H1 (cell line): ENCODE data around the gene IWS1. TPM values are rescaled to one million over a fixed set of nuclear protein-coding genes. Genes with fewer than 3 reads are reported as not detected.

ENCODE experiments used
- CTCF ChIA-PET: fragments of 300-600 bp; sonication (Branson Sonifier 250); formaldehyde crosslinking; loops from one replicate; lab custom pipeline; 2021; ENCODE audit not compliant: partially characterized antibody; lab: Charles Lee
- POLR2A ChIA-PET: fragments of 300-600 bp; sonication (Branson Sonifier 250); formaldehyde crosslinking; loops from one replicate; lab custom pipeline; 2021; ENCODE audit warnings: inconsistent platforms; ENCODE audit not compliant: partially characterized antibody; lab: Charles Lee
- DNase-seq, 2 experiments: peaks; one replicate each; pipeline versions ENCODE4 v3.0.0 to v3.0.0-alpha.2; 2010 to 2022; ENCODE audit warnings: low spot score in 2 of 2, low read depth in 1 of 2, mixed read lengths in 1 of 2
- FAIRE-seq: peaks from 2 replicates; lab custom pipeline; 2011; peaks lifted over from hg19 to GRCh38; lab: Jason Lieb, UNC
- H2AFZ ChIP-seq: 2 replicates; pipeline ENCODE4 v1.8.1; 2012; ENCODE audit warnings: low read length, inconsistent platforms
- H2AK5ac ChIP-seq: 2 replicates; pipeline ENCODE4 v1.6.1; 2013; ENCODE audit warnings: low read depth, low read length
- H2BK120ac ChIP-seq: replicated peaks from 2 replicates; pipeline ENCODE3; 2013; ENCODE audit warnings: low read depth, low read length, inconsistent platforms
- H2BK12ac ChIP-seq: 2 replicates; pipeline ENCODE4 v1.6.1; 2013; ENCODE audit warnings: low read depth, low read length
- H2BK15ac ChIP-seq: 2 replicates; pipeline ENCODE4 v1.6.1; 2013; ENCODE audit warnings: low read length
- H2BK20ac ChIP-seq: 2 replicates; pipeline ENCODE4 v1.6.1; 2013; ENCODE audit warnings: low read length
- H2BK5ac ChIP-seq: 2 replicates; pipeline ENCODE4 v1.6.1; 2013; ENCODE audit warnings: low read depth, low read length
- H3K14ac ChIP-seq: 2 replicates; pipeline ENCODE4 v1.6.1; 2013; ENCODE audit warnings: inconsistent platforms; ENCODE audit not compliant: insufficient read length
- H3K18ac ChIP-seq: 2 replicates; pipeline ENCODE4 v1.6.1; 2013; ENCODE audit warnings: low read length; ENCODE audit errors: extremely low read depth
- H3K23ac ChIP-seq: 2 replicates; pipeline ENCODE4 v1.6.1; 2013; ENCODE audit warnings: inconsistent platforms; ENCODE audit not compliant: insufficient read length
- H3K23me2 ChIP-seq: 2 replicates; pipeline ENCODE4 v1.6.1; 2013; ENCODE audit warnings: low read depth, low read length
- H3K27ac ChIP-seq: 2 replicates; pipeline ENCODE4 v1.6.1; 2011; ENCODE audit warnings: low read depth, low read length, inconsistent platforms
- H3K27me3 ChIP-seq, 4 experiments: replicated peaks in 1 of 4; 1 replicate in 1 of 4; 2 replicates in 3 of 4; pipeline versions ENCODE4 v1.6.1 to v1.8.1; 2011 to 2013; ENCODE audit warnings: low read length in 3 of 4, mild to moderate bottlenecking in 3 of 4, inconsistent platforms in 2 of 4, mixed read lengths in 2 of 4, moderate library complexity in 1 of 4; ENCODE audit not compliant: control insufficient read depth in 3 of 4, insufficient read depth in 3 of 4; ENCODE audit errors: extremely low read depth in 1 of 4
- H3K36me3 ChIP-seq, 4 experiments: 2 replicates each; pipeline versions ENCODE4 v1.6.1 to v1.8.1; 2011 to 2013; ENCODE audit warnings: mild to moderate bottlenecking in 4 of 4, low read length in 3 of 4, moderate library complexity in 2 of 4, control low read depth in 1 of 4, inconsistent platforms in 1 of 4; ENCODE audit not compliant: insufficient read depth in 4 of 4, control insufficient read depth in 2 of 4
- H3K4ac ChIP-seq: replicated peaks from 2 replicates; pipeline ENCODE3; 2013; ENCODE audit warnings: low read length, low read depth, mixed read lengths, inconsistent platforms; ENCODE audit not compliant: insufficient read length
- H3K4me1 ChIP-seq, 4 experiments: replicated peaks in 1 of 4; 1 replicate in 1 of 4; 2 replicates in 3 of 4; pipeline versions ENCODE4 v1.6.1 to v1.8.1; 2011 to 2013; ENCODE audit warnings: low read length in 3 of 4, inconsistent platforms in 2 of 4, mixed read lengths in 1 of 4; ENCODE audit not compliant: insufficient read depth in 4 of 4, control insufficient read depth in 3 of 4
- H3K4me2 ChIP-seq, 2 experiments: 2 replicates each; pipeline versions ENCODE4 v1.6.1 to v1.8.1; 2011 to 2013; ENCODE audit warnings: low read depth in 2 of 2, low read length in 2 of 2, control low read depth in 1 of 2, inconsistent platforms in 1 of 2, mild to moderate bottlenecking in 1 of 2; ENCODE audit not compliant: insufficient read depth in 1 of 2
- H3K4me3 ChIP-seq, 4 experiments: fragments of 200-600, 300-600 bp in 1 of 4; sonication (generic), shearing (Covaris generic), sonication (Bioruptor Twin) in 1 of 4; 2 replicates each; pipeline versions ENCODE4 v1.5.1 to v1.8.1; 2011 to 2016; ENCODE audit warnings: low read length in 4 of 4, low read depth in 3 of 4, control low read depth in 2 of 4, inconsistent platforms in 2 of 4, mild to moderate bottlenecking in 2 of 4, mixed read lengths in 1 of 4, moderate library complexity in 1 of 4; ENCODE audit not compliant: insufficient read depth in 2 of 4; ENCODE audit errors: extremely low read depth in 1 of 4
- H3K56ac ChIP-seq: replicated peaks from 2 replicates; pipeline ENCODE3; 2013; ENCODE audit warnings: low read depth, mild to moderate bottlenecking, mixed read lengths, low read length, inconsistent platforms; ENCODE audit not compliant: insufficient read length
- H3K79me1 ChIP-seq: 2 replicates; pipeline ENCODE4 v1.6.1; 2013; ENCODE audit warnings: low read depth, low read length, control low read depth
- H3K79me2 ChIP-seq, 2 experiments: 2 replicates each; pipeline versions ENCODE4 v1.6.1 to v1.8.1; 2012 to 2013; ENCODE audit warnings: low read length in 2 of 2, mild to moderate bottlenecking in 2 of 2, inconsistent platforms in 1 of 2; ENCODE audit not compliant: insufficient read depth in 2 of 2, control insufficient read depth in 1 of 2
- H3K9ac ChIP-seq, 4 experiments: replicated peaks in 1 of 4; 1 replicate in 1 of 4; 2 replicates in 3 of 4; pipeline versions ENCODE4 v1.6.1 to v1.8.1; 2011 to 2013; ENCODE audit warnings: low read depth in 3 of 4, low read length in 3 of 4, control low read depth in 2 of 4, mild to moderate bottlenecking in 2 of 4, moderate library complexity in 2 of 4, inconsistent platforms in 1 of 4; ENCODE audit errors: extremely low read depth in 1 of 4
- H3K9me3 ChIP-seq, 2 experiments: 2 replicates each; pipeline versions ENCODE4 v1.6.1 to v1.8.1; 2012 to 2013; ENCODE audit warnings: mild to moderate bottlenecking in 2 of 2, moderate library complexity in 2 of 2, control low read depth in 1 of 2, inconsistent platforms in 1 of 2, low read depth in 1 of 2, low read length in 1 of 2, mixed read lengths in 1 of 2; ENCODE audit not compliant: insufficient read depth in 2 of 2
- H4K20me1 ChIP-seq, 2 experiments: replicated peaks in 1 of 2; 2 replicates each; pipeline versions ENCODE3 to v1.8.1; 2011 to 2013; ENCODE audit warnings: inconsistent platforms in 2 of 2, low read length in 2 of 2, mild to moderate bottlenecking in 1 of 2; ENCODE audit not compliant: insufficient read depth in 2 of 2, control insufficient read depth in 1 of 2
- H4K5ac ChIP-seq: 2 replicates; pipeline ENCODE4 v1.6.1; 2013; ENCODE audit warnings: low read length, low read depth, mixed read lengths, inconsistent platforms; ENCODE audit not compliant: insufficient read length
- H4K8ac ChIP-seq: 2 replicates; pipeline ENCODE4 v1.8.0; 2013; ENCODE audit warnings: mild to moderate bottlenecking, moderate library complexity, low read length, inconsistent platforms; ENCODE audit not compliant: insufficient read depth; ENCODE audit errors: extremely low read depth
- H4K91ac ChIP-seq: replicated peaks from 2 replicates; pipeline ENCODE3; 2013; ENCODE audit warnings: low read length, mixed read lengths, inconsistent platforms; ENCODE audit not compliant: insufficient read length
- FOSL1 ChIP-seq: IDR thresholded peaks from 2 replicates; pipeline ENCODE4 v1.6.1; 2011; ENCODE audit warnings: mild to moderate bottlenecking, low read depth, low read length, moderate library complexity; ENCODE audit not compliant: insufficient read depth
- JUND ChIP-seq: IDR thresholded peaks from 2 replicates; pipeline ENCODE4 v1.6.1; 2011; ENCODE audit warnings: mild to moderate bottlenecking, improper control_type of control experiment, low read length
- RNF2 ChIP-seq: fragments of 200-900, 300-1000 bp; sonication (generic); IDR thresholded peaks from 2 replicates; pipeline ENCODE4 v1.7.1; 2016; ENCODE audit warnings: borderline replicate concordance, low read depth, mild to moderate bottlenecking, antibody characterized with exemption, low read length; ENCODE audit not compliant: poor library complexity, severe bottlenecking; ENCODE audit errors: missing control alignments
- TAF7 ChIP-seq: optimal IDR thresholded peaks from 2 replicates; pipeline ENCODE3; 2011; ENCODE audit warnings: low read depth, mild to moderate bottlenecking, inconsistent platforms, low read length, moderate library complexity, borderline replicate concordance
- TCF12 ChIP-seq: IDR thresholded peaks from 2 replicates; pipeline ENCODE4 v1.6.1; 2011; ENCODE audit warnings: low read depth, mild to moderate bottlenecking, low read length
- YY1 ChIP-seq: IDR thresholded peaks from 2 replicates; pipeline ENCODE4 v1.6.1; 2011; ENCODE audit warnings: low read depth, mild to moderate bottlenecking, low read length
- WGBS, 2 experiments: shearing (Covaris generic) in 1 of 2; methylation state at CpG; one replicate each; pipeline versions ENCODE4 v1.1.6 to v1.1.7; 2013 to 2015; ENCODE audit warnings: low lambda C conversion rate in 2 of 2, mixed read lengths in 2 of 2, inconsistent platforms in 1 of 2, low coverage in 1 of 2, missing lambda C conversion rate in 1 of 2; ENCODE audit not compliant: insufficient replicate concordance in 2 of 2, insufficient coverage in 1 of 2, insufficient read length in 1 of 2; ENCODE audit errors: extremely low coverage in 1 of 2, missing lambda C conversion rate in 1 of 2; 5-methylcytosine and 5-hydroxymethylcytosine counted together
- polyA plus RNA-seq, 7 experiments: library from polyadenylated mRNA; depleted of rRNA in 3 of 7; stranded (reverse) in 5 of 7; unstranded in 2 of 7; fragments of >200 nt in 5 of 7; fragments of 200-250 nt in 2 of 7; gene quantifications; 1 replicate in 5 of 7; 2 replicates in 1 of 7; 4 replicates in 1 of 7; pipeline versions ENCODE4 v1.2.1 to v1.2.3, GENCODE V29; 2011 to 2013; ENCODE audit warnings: missing spikeins in 2 of 7, mixed read lengths in 2 of 7
- total RNA-seq: library from RNA; stranded (reverse); fragmentation: NEBNext Ultra II Directional; extraction: Animal tissue kit (Norgen Biotek cat#: 25700); gene quantifications from 2 replicates; pipeline ENCODE4 v1.2.1, GENCODE V29; 2021

The IWS1 gene
- total and polyA plus RNA-seq, 2 of the 8 experiments (the other 6 are each of a cell fraction or from before 2014, with no cell fraction given), result 18.4 to 64.8 TPM

DNA sequence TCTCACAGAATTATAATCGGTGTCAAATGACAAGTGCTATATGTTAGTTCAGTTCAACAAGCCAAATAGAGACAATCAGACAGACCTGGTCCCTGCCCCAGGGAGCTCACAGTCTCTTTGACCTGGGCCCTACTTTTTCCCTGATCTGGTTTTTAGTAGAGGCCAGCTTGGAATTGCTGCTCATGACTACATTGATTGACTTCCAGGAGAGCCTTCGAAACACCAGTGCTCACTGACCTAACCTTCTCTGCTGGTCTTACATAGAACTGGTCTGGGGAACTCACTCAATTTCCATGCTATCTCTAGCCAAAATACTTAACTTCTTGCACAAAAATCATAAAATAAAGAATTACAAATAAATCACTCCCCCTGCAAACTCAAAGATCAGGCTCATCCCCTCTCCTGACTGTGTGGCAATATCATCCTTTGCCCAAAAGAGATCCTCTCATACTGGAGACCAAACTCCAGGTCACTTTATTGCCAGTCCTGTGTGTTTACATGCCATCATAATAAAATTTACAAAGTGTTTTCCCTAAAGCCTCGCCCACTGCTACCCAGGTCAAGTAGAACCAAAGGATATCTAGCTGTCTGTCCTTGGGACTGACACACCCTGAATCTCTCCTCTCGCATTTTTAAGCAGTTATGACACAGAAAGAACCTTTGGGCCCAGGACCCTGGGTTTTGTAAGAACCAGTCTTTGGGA is 54.9 kb downstream of the IWS1 start:
- H2BK120ac ChIP-seq, result no peak overlapping the region
- no peaks in the 10 kb centered on the region for H3K79me2 ChIP-seq
- no peak overlapping the region for H2BK5ac ChIP-seq
- no peak overlapping the region for H2BK15ac ChIP-seq
- no peak overlapping the region for H2AK5ac ChIP-seq
- no peak for FAIRE-seq
- H4K5ac ChIP-seq, result no peak overlapping the region
- H3K9ac ChIP-seq, result no peak overlapping the region
- no peak overlapping the region for H2BK12ac ChIP-seq
- H3K4ac ChIP-seq, result no peak overlapping the region
- H3K9me3 ChIP-seq, result no peaks in the 10 kb centered on the region
- H3K14ac ChIP-seq, result no peak overlapping the region
- H3K27me3 ChIP-seq, result no peaks in the 10 kb centered on the region
- H3K23ac ChIP-seq, result no peak overlapping the region
- no peak overlapping the region for H3K18ac ChIP-seq
- ChIA-PET POLR2A (interaction anchor here (1.7 to 2.0 kb wide), 2 partner anchors 9 to 43 kb away, joined by 5 read pairs; no protein-coding TSS in a partner anchor), CTCF (interaction anchor here (0.9 to 5.8 kb wide), 5 partner anchors 9 to 147 kb away, joined by 3 to 54 read pairs (median 5); no protein-coding TSS in a partner anchor)
- 90% methylated on average over 4 of the region's 4 CpGs; no CpG with 5 or more reads in 1 of the 2 experiments for WGBS, 2 experiments
- no peaks in the 10 kb centered on the region for H4K20me1 ChIP-seq
- no peaks in the 10 kb centered on the region; a peak in 1 of 8 replicates for H3K36me3 ChIP-seq
- DNase-seq, result no peak
- no peak overlapping the region for H3K4me2 ChIP-seq
- H3K23me2 ChIP-seq, result no peaks in the 10 kb centered on the region
- H2BK20ac ChIP-seq, result no peak overlapping the region
- no peaks in the 10 kb centered on the region for H3K79me1 ChIP-seq
- H3K56ac ChIP-seq, result no peak overlapping the region
- H3K4me3 ChIP-seq, result no peak overlapping the region
- no peak overlapping the region for H3K27ac ChIP-seq
- no peak for TF ChIP-seq JUND
- no peak for TF ChIP-seq RNF2
- no peak for TF ChIP-seq TAF7
- TF ChIP-seq TCF12, result no peak
- TF ChIP-seq FOSL1, result no peak
- no peak for TF ChIP-seq YY1
- H2AFZ ChIP-seq, result no peak overlapping the region
- no peaks in the 10 kb centered on the region for H3K4me1 ChIP-seq
- H4K8ac ChIP-seq, result no peak overlapping the region
- H4K91ac ChIP-seq, result no peak overlapping the region
